LoVo (cell line): ENCODE results near the gene SETD3.

Experiments used
- DNase-seq: peaks from one replicate; pipeline ENCODE4 v3.0.0-alpha.2; 2016; ENCODE audit warnings: low spot score

SETD3 gene

DNA sequence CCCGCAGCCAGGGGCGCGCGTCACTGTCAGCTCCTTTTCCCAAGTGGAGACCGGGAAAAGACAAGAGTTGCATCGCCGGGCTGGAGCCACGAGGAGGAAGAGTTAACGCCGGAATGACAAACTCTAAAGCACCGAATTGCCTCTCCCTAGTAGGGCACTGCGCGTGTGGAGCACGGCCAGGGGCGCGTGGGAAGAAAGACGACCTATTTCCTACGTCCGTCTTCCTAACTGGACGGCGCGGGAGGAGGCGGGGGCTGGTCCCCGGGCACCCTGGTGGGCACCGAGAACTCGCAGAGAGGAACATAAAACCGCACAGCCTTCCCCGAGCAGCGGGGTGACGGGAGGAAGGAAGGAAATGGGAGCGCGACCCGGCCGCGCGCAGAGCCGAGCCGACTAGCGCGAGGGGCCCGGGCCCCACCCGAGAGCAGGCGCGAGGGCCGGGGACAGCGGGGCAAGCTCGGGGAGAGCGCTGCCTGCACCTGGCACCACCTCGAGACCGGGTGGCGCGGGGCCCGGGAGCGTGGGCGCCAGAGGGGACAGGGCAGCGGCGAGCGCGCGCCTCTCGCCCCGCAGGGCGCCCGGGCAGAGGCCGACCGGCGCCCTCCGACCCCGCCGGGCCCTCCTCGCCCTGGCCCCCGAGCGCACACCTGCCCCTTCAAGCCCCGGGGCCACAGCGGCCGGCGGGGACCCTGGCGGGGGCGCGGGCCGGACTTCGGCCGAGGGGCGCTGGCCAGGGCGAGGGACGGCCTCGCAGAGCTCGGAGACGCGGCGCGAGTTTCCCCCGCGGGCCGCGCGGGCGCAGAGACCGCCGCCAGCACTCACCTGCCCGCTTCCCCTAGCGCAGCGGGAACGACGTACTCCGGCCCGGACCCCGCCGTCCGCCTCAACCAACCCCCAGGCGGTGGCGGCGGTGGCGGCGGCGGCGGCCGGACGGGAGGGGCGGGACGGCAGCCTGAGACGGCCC is at the start of gene SETD3:
TSS of gene SETD3 (minus strand) at position 954 of the 964 bp plus-strand sequence. CDS start 15,054 bp downstream, outside the sequence.
- DNase-seq: peak; percentile 31

DNA sequence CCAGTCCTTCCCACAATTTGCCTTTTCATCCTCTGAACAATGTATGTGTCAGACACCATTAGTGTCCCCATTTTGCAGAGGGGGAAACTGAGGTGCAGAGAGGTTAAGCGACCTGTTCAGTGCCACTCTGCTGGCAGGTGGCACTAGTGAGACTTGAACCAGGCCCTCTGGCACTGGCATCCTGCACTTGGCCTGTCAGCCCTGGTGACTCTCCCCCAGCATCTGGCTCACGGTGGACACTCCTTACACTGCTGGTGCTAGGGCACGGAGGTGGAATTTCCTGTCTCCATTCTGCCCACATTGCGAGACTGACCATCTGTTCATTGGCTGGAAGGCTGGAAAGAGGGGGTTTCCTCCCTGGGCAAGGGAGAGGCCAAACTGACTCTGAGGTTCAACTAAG is 49.2 kb upstream of the SETD3 start:
- DNase-seq: no peak

DNA sequence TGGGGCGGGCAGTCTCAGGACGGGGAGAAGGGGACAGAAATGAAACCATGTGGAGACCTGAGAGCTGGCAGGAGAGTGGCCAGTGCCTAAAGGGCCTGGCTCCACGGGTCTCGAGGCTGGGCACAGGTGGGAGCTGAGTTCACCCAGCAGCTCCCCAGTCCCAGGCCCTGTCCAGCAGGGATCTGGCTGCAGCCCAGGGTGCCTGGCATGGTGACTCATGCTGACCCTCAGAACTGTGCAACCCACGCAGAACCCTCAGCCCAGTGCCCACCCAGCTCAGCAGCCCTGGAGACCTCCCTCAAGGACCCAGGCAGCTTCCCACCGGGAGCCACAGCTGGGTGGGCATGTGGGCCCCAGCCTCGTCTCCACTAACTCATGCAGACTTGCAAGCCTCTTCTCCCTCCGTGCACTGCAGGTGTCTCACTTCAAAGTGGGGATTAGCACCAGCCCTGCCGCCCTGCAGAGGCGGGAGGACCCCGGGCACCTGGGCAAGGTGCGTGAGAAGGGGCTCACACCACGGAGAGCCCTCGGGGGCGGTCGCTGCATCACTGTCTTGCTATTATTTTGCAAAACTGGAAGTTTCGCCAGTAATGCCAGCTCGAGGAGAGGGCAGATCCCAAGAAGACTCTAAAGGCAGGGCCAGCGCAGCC is 46.9 kb upstream of the SETD3 start:
- DNase-seq: no peak

DNA sequence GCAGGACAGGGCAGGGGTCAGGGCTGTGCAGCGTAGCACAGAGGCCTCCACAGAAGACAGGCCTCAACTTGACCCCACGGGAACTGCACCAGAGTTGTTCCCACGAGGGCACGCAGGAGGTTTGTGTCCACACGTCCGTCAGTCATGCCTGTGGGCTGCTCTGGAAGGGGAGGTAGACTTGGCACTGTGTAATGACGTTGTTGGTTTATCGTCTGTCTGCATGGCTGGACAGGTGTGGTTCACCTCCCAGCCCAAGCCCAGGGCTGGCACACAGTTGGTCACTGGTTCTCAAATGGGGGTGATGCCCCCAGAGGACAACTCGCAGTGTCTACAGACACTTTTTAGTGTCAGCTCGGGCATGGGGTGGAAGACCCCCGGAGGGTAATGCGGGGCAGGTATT is 46.4 kb upstream of the SETD3 start:
- no peak for DNase-seq

DNA sequence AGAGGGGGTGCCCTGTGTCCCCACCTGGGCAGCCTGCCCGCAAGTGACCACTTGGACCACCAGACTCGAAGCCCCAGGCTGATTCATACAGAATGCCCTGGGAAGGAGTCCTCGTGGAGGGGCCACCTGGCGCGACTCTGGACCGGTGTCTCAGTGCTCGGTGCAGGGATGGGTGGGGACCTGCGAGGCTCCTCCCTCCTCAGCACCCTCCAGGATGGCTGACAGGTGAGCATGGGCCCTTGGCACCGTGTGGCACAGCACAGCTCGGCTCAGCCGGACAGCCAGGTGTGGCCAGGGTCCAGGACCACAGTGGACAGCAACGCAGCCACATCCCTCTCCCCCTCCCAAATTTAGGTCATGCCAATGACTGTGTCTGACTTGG is 45.0 kb upstream of the SETD3 start:
- no peak for DNase-seq

DNA sequence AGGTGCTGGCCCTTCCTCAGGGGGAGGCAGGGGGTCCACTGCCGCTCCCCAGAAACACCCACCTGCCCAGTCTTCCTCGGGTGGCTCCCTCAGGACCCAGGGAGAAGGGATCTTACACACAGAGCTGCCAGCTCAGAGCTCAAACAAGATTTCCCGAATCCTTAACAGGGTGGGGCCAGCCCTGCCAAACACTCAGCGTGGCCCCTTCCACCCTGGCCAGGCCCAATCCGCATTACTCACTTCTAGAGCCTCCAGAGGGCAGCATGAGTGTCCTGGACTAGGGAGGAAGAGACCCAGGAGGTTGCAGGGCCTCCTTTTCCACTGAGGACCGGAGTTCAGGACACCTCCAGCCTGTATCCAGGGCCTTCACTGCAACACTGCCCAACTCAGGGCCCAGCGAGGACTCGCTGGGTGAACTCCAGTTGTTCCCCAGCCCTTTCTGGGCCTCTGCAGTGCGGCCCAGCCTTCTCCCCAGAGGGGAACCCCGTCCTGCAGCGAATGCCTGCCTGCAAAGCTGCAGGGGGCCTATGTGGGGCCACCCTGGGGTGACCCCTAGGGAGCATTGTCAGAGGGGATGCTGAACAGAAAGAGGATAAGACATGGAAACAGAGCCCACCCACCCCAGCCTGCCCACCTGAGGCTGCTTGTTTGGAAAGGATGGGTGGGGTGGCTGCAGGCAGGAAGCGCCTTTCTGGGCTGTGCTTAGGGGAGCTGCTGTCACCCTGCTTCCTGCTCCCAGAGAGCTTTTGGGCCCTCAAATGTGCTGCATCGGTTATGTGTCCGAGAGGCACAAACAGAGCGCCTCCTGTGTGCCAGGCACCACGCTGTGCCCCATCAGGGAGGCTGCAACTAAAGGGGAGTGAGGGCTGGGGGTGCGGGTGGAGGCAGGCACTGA is 44.4 kb upstream of the SETD3 start:
- no peak for DNase-seq

DNA sequence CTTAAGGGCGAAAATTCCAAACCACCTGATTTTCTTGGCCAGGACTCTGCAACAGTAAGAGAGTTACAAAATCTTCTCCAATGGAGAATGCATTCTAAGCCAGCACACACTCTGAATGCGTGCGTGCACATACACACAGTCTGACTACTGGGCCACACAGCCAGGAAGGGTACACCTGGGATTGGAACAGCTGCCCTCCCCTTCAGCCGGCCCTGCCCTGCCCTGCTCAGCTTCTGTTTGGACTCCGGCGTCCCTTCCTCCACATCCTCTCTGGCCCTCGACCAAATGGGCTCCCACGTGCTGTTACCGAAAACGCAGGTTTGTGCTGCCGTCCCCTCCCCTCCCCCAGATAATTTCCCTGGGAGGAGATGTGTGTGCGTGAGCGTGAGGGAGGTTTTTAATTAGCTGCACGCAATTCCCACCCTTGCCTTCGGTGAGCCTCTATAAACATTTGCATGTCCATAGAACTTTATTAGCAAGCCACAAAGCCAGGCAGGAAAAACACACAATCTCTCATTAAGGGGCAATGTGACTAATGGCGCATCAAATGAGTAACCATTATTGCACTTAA is 43.5 kb upstream of the SETD3 start:
- DNase-seq: no peak

DNA sequence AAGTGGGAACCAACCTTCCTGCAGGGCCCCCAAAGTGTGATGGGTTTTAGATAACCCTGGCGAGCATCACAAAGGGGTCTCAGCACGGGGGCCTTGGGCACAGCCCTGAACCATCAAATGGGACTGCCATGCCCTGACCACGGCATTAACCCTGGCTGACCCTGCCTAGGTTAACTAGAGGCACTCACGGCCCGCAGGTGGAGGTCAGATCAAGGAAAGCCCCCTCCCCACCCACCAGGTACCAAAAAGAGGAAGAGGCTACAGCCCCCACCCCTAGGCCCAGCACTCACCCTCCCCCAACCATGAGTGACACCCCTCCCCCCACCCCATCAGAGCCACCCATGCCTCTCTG is 43.0 kb upstream of the SETD3 start:
- no peak for DNase-seq

DNA sequence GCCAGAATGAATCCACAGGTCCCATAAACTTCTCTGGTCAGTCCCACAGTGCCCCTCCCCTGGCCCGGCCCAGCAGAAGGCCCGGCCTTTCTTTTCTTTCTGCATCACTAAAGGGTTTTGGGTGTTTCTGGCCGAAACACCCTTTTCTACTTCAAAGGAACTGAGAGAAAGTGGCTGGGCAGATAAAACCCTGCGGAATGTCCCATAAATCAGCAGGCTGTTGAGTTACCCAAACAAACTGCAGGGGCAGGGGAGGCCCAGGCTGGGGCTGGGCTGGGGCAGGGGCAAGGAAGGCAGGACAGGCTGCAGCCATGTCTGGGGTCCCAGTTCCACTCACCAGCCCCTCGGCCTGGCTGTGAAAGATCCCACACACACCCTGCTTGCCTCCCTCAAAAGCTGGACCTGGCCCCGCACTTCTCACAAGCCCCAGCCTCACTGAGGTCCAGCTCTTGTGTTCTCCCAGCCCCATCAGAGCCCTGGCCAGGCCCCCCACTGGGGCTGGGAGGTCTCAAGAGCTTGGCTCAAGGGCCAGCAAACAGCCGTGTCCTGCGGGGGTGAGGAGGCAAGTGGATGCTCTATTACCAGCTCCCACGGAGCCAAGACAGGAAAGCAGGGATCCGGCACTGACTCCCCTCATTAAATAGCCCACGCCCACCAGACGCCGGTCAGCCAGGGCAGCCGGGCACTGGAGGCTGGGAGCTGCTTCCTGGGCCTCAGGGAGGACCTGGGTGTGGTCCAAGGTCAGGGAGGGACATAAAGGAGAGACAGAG is 42.5 kb upstream of the SETD3 start:
- no peak for DNase-seq

DNA sequence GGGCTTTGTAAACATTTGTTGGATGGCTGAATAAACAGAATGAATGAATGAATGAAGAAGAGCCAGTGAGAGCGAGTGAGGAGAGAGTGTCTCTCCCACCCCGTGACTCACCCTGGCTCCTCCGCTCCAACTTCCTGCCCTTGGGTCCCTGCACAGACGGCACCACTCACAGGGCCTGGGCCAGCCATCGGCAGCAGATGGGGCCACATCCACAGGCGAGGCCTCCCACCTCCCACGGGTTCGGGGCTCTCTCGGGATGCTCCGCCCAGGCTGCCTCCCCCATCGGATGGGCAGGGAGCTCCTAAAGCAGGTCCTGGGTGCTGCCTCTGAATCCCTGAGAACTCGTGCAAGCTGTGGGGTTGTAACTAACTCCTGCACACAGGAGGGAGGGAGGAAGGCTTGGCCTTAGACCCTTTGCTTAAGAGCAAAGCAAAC is 41.8 kb upstream of the SETD3 start:
- DNase-seq: no peak

DNA sequence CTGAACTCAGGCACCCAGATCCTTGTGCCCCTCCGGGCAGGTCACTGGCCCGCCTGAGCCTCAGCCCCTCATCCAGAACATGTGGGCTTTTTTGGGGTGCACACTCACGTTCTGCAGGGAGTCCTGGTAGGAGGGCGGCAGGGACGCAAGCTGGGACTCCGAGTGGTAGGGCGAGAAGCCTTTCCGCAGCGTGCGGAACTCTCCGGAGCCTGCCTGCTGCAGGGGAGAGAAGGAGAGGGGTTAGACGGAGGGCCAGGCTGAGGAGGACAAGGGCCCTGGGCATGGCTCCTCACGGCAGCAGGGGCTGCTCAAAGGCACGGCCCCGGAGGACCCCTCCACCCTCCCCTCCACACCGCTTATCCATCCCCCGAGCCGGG is 41.4 kb upstream of the SETD3 start:
- no peak for DNase-seq

DNA sequence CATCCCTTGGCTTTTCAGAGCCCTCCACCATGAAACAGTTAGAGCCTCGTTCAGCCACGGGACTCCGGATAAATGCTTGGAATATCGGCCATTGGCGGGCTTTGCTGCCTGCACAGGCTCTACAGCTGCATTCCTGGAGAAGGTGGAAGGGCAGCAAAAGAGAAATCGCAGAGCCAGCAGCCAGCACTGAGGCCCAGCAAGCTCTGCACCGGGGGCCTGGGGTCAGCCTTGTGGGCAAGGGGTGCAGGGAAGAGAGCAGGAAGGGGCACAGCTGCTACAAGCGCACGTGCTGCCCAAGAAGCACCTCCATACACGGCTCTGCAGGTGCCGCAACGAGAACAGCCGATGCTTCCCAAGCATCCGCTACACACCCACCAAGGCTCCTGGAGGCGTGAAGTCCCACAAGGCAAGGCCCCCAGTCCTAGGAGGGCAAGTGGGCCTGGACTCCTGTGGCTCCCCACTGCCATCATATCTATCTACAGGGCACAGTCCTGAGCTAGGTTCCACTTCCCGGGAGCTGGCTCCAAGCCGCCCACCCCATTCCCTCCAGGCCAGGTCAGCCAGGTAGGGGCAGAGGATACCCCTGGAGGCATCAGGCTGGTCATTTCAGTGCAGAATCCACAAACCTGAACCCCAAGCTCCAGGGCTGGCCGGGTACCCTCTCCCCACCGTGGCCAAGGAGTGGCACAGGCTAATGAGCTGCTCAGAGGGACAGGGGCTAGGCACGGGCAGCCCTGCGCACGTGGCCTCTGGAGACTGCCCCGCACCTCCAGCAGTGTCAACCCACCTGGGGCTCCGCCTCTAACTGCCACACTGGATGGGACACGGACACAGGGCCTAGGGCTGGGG is 40.7 kb upstream of the SETD3 start:
- no peak for DNase-seq

DNA sequence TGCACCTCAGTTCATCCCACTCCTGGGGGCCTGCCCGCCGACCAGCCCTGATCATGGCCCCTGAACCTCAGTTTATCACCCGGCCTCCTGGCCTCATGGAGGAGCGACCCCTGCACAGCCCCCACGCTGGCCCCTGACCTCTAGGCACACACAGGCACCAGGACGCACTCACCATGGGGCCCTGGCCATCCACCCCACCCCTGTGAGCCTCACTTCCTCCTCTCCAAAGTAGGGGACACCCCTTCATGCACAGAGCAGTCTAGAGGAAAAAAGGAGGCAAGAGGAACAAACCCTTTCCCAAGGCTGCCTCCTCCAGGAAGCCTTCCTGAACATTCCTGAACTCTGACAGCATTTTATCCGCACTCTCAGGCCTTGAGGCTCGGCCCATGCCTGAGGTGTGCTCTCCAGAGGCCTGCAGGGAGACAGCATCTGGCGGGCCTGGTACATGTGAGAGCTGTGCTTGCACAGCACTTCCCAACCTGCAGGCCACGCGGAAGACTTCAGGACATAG is 40.0 kb upstream of the SETD3 start:
- DNase-seq: no peak

DNA sequence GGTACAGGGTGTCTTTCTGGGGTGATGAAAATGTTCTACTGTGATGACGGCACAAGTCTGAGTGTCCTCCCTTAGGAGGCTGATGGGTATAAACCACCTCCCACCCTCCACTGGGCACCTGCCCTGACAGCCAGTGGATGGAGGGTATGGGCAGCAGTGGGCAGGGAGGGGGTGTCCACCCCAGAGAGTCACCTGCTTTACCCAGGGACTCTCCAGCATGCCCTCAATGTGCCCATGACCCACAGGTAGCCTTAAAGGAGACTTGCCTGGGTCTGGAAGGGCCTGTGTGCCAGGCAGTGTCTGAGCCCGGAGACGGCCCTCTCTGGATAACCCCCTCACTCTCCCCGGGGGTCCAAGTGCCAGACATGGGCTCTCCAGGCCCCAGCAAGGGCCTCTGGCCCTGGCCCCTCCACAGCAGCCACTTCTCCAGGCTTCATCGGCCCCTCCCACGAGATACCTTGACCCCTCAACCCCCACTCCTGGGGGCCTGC is 39.3 kb upstream of the SETD3 start:
- no peak for DNase-seq

DNA sequence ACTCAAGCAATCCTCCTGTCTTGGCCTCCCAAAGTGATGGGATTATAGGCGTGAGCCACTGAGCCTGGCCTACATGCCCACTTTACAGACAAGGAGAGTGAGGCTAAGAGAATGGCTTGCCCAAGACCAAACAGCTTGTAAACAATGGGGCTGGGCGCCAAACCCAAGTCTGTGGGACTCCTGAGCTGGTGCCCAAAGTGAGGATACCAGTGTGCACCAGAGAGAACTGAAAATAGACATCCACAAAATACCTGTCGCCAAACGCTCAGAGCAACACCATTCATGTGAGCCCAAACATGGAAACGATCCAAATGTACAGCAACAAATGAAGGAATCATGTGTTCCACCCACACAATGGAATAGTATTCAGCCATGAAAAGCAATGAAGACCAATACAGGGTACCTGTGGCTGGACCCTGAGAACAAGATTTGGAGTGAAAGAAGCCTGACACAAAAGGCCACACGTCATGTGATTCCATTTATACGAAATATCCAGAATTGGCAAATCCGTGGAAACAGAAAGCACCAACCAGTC is 38.8 kb upstream of the SETD3 start:
- DNase-seq: no peak

DNA sequence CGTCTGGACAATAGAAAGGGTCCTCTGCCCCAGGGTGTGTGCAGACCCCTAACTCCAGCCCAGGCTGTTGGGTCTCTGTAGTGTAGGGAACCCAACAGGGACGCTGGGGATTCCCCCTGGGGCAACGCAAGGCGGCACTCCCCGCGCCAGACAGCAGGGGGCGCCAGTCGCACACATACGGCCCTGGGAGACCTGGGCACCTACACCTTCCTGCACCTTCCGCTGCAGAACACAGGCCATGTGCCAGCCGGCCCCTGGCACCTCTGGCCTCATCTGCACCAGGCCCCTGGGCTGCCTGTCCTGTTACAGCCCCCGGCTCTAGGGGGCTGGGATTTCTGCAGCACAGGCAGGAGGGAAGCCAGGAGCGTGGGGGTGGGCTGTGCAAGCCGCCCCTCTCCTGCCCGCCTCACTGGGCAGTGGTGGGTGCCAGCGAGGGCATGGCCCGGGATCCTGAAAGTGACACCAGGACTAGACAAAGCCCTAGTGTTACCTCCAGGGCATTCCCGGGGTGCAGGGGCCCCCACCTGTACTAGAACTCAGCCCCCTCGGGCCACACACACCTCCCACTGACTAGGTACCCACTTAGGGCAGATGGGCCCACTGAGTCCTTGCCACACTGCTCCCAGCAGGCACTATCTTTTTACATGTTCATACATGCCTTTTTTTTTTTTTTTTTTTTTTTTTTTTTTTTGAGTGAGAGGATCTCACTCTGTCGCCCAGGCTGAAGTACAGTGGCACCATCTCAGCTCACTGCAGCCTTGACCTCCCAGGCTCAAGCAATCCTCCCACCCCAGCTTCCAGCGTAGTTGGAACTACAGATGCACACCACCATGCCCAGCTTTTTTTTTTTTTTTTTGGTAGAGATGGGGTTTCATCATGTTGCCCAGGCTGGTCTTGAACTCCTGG is 38.0 kb upstream of the SETD3 start:
- peak; percentile 47 for DNase-seq

DNA sequence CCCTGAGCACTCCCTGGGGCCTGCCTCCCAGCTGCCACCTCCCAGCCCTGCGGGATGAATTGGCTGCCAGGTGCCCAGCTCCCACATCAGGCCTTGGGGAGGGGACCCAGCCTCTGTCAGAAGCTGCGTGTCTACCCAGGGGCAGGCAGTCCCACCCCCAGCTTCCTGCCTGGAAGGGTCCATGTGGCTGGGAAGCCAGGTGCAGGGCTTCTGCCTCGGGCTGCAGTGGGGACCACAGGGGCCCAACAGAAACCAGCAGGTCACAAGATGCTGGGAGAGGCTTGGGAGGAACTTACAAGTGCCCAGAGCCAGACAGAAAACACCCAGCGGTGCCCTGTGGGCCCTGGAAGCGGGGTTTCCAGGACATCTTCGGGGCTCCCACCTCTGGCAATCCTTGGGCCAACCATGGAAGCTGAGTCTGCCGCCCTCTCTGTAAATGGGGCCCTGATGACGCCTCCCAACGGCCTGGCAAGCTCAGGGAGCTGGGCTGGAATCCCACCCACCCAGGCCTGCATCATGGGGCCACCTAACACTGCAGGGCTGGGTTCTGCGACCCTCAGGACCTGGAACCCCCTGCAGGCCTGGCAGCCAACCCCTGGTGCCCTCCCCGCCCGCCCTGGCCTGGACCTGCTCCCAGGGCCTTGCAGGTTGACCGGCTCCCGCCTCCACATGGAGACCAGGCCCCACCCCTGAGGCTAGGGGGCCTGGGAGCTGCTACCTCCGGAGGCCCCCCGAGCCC is 37.2 kb upstream of the SETD3 start:
- DNase-seq: no peak
